GM19099 (cell line): Measurements from ENCODE around the gene CREG2.

Source experiments
- POLR2A ChIP-seq: IDR thresholded peaks from 3 replicates; pipeline ENCODE4 v1.6.1; 2011; ENCODE audit warnings: low read depth; ENCODE audit not compliant: insufficient read length; ENCODE audit errors: extremely low read depth

CREG2 gene

GRCh38 chr2:101341901-101342624 lies 45.2 kb downstream of the CREG2 start:
- no peak for TF ChIP-seq POLR2A

DNA sequence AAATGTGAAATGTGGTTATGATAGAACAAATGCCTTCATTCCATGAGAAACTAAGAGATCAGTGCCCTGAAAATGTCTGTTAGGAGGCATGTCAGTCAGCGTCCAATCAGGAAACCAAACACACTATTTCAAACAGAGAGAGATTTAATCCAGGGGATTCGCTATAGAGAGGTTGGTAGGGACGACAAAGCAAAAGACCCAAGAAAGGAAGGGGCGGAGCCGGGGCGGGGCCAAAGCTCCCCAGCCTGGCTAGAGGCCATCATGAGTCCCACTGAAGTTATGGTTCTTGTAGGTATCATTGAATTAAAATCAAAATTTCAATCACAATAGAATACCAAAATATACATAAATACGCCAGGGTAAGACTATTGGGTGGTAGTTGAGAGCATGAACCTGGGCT lies 45.9 kb downstream of the CREG2 start:
- no peak for TF ChIP-seq POLR2A

DNA sequence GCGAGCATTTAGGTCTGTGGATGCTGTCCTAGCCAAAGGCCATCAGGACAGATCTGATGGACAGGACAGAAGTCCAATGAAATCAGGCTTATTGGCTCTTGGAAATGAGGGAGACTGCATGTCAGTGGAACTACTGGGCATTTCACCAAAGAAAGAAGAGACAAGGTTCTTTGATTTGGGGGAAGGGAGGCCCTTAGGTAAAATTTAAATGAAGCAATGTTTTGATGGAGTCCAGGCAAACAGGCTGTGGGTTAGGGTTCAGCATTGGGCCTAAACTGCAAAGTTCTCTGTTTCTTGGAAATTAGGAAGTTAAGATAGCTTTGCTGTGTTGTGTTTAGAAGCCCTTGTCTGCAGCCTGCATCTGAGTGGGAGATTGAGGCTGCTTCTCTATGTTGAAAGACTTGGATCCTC lies 47.2 kb downstream of the CREG2 start:
- TF ChIP-seq POLR2A, result no peak

DNA sequence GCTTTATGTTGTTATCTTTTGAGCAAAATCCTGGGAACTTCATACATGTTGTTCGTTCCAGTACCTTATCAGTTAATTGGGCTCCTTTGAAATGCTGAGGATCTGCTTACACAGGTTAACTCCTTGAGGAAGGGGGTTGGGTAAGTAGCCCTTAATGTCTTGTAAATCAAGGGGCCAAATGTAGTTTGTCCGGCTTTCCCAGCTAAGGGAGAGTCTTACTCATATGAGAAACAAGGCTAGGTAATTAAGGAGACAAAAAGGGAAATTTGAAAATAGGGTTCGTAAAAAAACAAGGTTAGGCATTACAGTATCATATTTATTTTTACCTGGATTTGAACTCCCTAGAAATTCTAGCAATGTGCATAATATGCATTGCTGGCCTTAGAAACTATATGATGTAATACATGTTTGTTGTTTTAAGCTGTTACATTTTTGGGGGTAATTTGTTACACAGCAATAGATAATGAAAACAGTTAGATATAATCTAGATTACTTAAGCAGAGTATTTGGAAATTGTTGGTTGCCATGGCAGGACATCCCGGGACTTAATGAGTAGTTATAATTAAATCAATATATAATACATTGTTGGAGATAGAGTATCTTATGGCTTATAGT lies 47.9 kb downstream of the CREG2 start:
- TF ChIP-seq POLR2A, result no peak

GRCh38 chr2:101337877-101338276 lies 49.4 kb downstream of the CREG2 start:
- no peak for TF ChIP-seq POLR2A

- no peak for TF ChIP-seq POLR2A
Measured at GRCh38 chr2:101332885-101333766, 54.2 kb downstream of the CREG2 start.

GRCh38 chr2:101331202-101331601 lies 56.1 kb downstream of the CREG2 start:
- no peak for TF ChIP-seq POLR2A

- no peak for TF ChIP-seq POLR2A
Measured at GRCh38 chr2:101330253-101330933, 56.9 kb downstream of the CREG2 start.

DNA sequence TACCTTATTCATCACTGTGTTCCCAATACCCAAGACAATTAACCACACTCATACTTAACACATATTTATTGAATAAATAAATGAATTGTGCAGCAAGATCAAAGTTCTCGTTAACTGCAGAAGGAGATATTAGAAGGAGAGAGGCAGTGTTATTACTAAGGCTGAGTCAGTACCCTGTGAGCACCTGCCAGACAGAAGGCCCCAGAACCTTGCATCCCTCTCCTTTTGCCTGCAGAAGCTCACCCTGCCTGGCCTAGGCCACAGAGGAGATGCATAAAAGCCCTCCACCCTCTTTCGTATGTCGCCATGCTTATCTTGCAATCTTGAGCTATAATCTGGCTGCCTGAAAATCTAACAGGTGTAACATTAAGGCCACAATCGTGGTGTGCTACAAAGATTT lies 58.3 kb downstream of the CREG2 start:
- no peak for TF ChIP-seq POLR2A

DNA sequence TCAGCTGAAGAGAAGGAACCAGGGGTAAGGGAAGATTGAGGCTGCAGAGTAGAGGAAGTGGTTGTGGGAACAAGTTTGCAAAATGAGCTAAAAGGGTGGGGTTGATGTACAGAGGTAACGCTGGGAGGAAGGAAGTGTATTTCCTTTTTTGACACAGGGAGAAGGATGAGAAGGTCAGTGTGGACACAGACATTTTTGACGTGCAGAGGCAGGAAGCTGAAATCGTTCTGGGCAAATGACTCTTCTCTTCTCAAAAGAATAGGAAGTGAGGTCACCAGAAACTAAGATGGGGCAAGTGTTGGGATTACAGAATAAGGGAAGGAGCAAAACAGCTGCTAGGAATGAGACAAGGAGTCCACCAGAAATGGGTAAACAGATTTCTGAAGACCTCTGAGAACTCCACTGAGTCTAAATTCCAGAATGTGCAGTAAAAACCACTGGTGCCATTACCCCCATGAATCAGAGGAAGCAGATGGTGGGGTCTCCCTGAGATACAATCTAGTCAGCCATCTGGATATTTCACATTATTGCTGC lies 58.8 kb downstream of the CREG2 start:
- no peak for TF ChIP-seq POLR2A

GRCh38 chr2:101327863-101328394 lies 59.4 kb downstream of the CREG2 start:
- no peak for TF ChIP-seq POLR2A

DNA sequence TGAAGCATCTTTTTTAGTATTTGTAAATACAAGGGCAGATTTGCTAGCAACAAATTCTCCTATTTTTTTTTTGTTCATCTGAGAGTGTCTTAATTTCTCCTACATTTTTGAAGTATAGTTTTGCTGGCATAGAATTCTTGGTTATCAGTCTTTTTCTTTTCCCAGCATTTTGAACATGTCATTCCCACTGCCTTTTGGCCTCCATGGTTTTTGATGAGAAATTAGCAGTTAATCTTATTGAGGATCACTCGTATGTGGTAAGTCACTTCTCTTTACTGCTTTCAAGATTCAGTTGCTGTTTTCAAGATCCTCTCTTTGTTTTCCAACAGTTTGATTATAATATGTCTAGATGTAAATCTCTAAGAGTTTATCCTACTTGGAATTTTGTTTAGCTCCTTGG lies 61.9 kb downstream of the CREG2 start:
- no peak for TF ChIP-seq POLR2A

DNA sequence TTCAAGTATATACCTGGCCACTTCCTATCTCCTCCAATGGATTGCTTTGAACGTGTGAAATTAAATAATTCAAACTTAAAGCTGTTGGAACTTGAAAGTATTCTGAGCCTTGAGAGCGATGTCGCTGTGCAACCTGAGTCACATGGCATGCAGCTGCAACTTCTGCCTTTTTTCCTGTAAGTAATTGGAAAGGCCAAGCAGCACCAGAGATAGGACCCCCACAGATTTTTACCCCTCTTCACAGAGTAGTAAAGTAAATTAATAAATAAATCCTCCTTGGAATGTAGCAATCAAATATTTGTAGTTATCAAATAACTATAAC lies 75.6 kb downstream of the CREG2 start:
- no peak for TF ChIP-seq POLR2A

- no peak for TF ChIP-seq POLR2A
Measured at GRCh38 chr2:101310834-101311695, 76.2 kb downstream of the CREG2 start.
